ENCODE data around the gene TIMP2.
"Not testable (repeated sequence)": the region's sequence is repeated elsewhere in the genome, so short reads cannot be mapped to it uniquely, and the experiment has no call there.

TIMP2 gene

GRCh38 chr17:78929908-78930775 is 5.0 kb upstream of the TIMP2 start:
- no peak for DNase-seq

DNA sequence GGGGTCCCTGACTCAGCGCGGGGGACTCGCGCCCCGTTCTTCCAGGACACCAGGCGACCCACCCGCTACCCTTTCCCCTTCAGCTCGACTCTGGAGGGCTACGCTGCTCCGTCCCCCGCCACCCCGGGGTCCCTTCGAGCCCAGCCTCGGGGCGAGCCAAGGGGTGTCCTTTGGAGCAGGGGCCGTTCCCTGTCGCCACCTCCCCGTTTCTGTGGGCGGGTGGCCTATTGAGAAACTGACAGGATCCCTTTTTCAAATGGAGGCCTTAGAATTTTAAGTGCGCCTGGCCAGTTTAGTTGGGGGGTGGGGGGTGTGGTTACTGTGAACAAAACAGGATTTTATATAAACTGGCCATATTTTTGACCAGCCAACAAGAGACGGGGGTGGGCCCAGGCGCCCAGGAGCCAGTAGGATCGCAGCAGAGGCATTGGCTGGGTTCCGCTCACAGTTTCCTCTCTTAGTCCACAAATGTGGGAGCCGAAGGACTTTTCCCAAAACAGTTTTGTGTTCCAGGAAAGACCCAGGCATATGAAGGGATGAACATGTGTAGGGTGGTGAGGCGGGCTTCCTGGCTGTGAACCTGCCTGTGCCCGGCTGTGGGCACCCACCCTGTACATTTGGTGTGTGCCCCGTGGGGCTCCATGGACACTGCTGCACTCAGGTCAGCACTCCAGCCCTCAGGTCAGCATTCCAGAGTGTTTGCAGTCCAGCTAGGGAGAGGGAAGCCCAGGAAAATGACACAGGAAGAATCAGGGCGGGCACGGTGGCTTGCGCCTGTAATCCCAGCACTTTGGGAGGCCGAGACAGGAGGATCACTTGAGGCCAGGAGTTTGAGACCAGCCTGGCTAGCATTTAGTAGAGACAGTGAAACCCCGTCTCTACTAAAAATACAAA is 722 bp upstream of the TIMP2 start:
- no peak for DNase-seq

- peak; percentile 12 for DNase-seq
These were observed 571 bp downstream of the TIMP2 start for GRCh38 chr17:78924481-78925151.

DNA sequence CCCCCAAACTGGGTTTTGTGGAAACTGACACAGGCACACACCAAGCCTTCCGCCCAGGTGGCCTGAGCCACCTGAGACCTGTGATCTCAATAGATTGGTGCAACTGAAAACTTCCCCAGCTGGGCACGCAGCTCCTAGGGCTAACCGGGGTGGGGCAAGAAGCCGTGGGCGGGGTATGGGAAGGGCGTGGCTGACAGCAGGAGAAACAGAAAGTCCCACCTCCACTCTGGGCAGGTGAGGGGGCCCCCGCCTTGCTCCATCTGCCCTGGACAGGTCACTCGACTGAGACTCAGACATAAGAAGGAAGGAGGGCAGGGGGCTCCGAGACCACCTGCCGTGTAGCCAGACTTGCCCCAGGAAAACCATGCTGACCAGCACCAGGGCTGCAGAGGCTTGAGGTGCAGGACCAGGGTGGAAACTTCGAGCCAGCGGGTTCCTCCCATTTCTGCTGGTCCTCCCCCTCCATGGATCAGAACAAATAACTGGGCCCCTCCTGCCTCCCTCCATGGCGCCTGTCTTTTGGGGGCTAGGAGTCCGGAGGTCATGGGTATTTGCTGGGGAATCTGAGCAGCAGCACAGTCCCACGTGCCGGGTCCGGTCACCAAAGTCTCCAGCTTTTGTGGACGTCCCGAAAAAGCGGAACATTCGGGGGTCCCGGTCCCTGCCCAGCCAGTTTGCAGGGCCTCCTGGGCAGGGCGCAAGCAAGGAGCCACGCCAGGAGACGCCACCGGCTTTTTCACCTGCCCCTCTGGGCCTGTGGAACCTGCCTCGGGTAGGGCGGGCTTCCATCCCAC is 1.3 kb downstream of the TIMP2 start:
- peak; percentile 75 for DNase-seq

- no peak for DNase-seq
These were observed 2.2 kb downstream of the TIMP2 start for GRCh38 chr17:78922816-78923498.

- no peak for DNase-seq
These were observed 3.7 kb downstream of the TIMP2 start for GRCh38 chr17:78921437-78921971.

GRCh38 chr17:78920528-78920927 is 4.7 kb downstream of the TIMP2 start:
- no peak for DNase-seq

- no peak for DNase-seq
These were observed 5.2 kb downstream of the TIMP2 start for GRCh38 chr17:78919861-78920450.

DNA sequence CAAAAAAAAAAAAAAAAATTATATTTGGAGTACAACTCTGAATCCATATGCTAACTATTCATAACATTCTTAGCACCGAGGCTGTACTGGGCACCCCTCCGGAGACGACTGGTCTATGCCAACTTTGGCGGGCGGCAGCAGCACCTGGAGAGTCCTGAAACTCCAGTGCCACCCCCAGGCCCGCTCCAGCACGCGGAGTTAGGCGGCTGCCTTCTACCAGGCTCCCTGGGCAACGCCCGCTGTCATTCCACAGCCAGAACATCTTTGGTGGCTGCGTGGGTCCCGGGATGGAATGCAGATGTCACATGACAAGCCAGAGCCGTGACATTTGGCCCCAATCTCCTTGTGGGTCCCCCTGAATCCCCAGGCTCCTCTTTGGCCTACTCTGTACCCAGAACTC is 6.2 kb downstream of the TIMP2 start:
- DNase-seq, result no peak

DNA sequence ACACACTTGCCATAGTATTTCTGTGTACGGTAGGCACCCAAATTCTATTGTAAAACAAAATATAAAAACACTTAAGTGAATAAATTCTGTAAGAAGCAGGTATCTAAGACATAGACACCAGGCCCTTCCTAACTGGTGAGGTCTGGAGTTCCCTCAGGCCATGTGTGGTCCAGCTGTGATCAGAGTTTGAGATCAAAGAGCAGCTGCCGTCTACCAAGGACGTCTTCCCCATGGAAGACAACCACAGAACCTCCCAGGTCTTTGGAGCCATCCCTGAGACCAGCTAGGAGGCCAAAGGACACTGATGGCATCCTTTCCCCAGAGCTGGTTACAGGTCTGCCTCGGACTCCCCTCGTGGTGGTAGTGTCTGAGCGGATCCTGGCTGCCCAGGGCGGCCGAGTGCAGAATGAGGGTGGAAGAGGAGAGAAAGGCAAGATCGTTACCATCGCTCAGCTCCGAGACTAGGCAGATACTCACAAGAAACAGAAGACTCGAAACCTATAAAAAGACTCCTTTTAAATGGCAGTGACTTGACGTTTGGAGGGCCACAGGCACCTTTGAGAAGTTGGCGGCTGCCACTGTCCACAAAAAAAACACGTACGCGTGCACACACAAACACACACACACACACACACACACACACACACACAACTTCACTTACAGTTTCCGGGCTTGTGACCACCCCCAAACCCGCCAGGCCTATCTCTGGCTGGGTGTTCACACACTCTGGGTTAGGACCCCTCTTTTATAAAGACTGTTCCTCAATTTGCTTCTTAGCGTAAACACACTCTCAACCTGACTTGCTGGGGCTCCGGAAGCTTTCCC is 7.5 kb downstream of the TIMP2 start:
- DNase-seq, result no peak

- peak; percentile 17 for DNase-seq
These were observed 9.1 kb downstream of the TIMP2 start for GRCh38 chr17:78915872-78916632.

- DNase-seq, result no peak
These were observed 12.1 kb downstream of the TIMP2 start for GRCh38 chr17:78913115-78913514.

- no peak for DNase-seq
These were observed 13.1 kb downstream of the TIMP2 start for GRCh38 chr17:78912082-78912481.

GRCh38 chr17:78911543-78911942 is 13.6 kb downstream of the TIMP2 start:
- DNase-seq, result not testable (repeated sequence)

- no peak for DNase-seq
These were observed 14.5 kb downstream of the TIMP2 start for GRCh38 chr17:78910497-78911284.

DNA sequence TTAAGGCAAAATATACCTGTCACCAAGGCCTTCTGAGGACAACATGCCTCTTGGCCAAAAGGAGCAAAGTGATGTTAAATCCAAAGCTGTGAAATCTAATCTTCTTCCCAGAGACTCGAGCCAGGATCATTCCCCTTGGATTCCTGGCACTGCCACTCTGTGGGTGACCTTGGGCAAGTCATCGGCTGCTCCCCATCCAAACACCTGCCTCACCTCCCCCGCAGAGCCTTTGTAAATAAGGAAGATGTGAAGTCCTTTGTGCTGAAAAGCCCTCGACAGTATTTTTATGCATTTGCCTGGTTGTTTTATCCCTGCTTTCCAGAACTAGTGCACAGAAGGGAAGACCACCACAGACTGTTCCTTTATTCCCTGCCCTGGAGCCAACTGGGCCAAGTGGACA is 16.8 kb downstream of the TIMP2 start:
- no peak for DNase-seq

- DNase-seq, result no peak
These were observed 19.6 kb downstream of the TIMP2 start for GRCh38 chr17:78905541-78905940.

GRCh38 chr17:78905116-78905515 is 20.1 kb downstream of the TIMP2 start:
- DNase-seq, result no peak

DNA sequence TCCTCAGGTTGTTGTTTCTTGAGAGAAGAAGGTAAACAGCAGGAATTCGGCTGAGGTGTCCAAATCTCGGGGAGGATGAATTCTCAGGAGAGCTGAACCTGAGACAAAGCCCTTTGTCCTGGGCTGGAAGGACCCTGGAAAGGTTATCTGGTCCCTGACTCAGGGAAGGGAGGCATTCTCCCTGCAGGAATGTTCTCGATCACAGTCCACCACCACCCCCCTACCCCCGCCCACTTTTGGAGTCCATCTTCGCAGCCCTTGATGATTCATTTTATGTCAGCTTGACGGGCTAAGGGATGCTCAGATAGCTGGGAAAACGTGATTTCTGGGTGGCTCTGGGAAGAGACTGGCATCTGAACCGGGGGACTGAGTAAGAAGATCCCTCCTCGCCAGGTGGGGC is 20.8 kb downstream of the TIMP2 start:
- DNase-seq, result no peak
